ENCODE results near the gene DCAF4.
"Not testable (repeated sequence)": the region's sequence is repeated elsewhere in the genome, so short reads cannot be mapped to it uniquely, and the experiment has no call there.

The DCAF4 gene

DNA sequence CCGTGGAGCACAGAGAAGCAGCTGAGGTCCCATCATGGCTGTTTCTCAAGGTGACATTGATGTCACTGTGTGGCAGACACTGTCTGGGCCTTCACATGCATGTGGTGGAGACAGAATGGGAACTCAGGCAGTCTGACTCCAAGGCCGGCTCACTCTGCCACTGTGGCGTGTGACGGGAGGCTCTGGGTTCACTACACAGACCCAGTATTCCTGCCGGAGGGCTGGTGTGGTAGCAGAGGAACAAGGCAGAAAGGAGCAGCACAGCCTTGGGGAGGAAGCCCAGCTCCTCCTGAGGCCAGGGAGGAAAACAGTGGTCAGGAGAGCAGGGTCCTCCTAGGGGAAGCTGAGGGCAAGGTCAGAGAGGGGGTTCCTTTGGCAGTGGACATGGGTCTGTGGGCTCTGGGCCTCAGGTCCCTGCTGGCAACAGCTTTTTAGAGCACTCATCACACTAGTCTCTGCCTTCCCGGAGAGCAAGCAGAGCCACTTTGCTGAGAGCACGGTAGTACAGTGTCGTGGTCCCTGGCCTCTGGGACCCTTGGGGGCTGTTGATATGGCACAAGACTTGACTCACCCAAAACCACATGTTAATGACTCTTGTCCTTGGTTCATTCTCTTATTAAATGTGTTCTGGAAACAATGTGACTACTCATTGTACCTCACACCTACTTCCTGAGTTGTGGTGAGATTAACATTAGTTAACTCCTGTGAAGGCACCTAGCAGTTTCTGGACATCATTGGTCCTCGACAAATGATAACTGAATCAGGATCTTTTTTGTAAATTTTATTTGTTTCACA, 21.3 kb downstream of the DCAF4 start:
- TF ChIP-seq, protein P1, sequence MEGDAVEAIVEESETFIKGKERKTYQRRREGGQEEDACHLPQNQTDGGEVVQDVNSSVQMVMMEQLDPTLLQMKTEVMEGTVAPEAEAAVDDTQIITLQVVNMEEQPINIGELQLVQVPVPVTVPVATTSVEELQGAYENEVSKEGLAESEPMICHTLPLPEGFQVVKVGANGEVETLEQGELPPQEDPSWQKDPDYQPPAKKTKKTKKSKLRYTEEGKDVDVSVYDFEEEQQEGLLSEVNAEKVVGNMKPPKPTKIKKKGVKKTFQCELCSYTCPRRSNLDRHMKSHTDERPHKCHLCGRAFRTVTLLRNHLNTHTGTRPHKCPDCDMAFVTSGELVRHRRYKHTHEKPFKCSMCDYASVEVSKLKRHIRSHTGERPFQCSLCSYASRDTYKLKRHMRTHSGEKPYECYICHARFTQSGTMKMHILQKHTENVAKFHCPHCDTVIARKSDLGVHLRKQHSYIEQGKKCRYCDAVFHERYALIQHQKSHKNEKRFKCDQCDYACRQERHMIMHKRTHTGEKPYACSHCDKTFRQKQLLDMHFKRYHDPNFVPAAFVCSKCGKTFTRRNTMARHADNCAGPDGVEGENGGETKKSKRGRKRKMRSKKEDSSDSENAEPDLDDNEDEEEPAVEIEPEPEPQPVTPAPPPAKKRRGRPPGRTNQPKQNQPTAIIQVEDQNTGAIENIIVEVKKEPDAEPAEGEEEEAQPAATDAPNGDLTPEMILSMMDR (IDR thresholded peaks at IDR 0.05; ENCODE audit: extremely low read depth, insufficient read depth, missing control alignments): no peak
- no peak for DNase-seq (ENCODE audit: low spot score)
- in situ Hi-C loops (cut with MboI; ENCODE audit: low pct_unique_long_range_greater_than_20kb, low sequenced_read_pairs, unreplicated experiment): no loop called here

DNA sequence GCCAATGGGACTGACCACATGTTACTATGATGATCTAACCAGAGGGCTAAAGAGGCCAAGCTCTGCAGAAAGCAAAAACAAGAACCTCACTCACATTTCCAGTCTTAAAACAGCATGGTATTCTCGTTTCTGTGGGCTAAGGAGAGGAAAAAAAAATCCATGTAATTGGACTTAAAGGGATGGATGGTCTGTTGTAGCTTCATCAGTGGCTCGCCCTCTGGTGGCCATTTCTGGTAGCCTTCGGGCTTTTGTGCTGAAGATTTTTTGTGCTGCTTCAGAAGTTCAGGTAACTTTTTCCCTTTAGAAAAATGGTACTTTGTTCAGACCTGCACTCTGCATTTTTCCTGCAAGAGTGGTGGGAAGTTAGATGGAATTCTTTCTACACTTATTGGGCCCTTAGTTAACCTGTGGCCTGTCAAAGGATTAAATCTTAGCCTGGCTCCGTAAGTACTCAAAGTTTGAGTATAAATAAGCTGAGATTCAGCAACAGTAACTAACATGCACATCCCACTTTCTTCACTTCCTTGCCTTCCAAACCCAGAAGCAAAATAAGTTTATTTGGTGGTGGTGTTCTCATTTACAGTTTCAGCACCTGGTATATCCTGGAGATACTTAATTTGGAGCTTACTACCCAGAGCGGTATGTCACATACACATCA, 22.3 kb downstream of the DCAF4 start:
- peak; percentile 70 for DNase-seq (ENCODE audit: low spot score)
- in situ Hi-C loops (cut with MboI; ENCODE audit: low pct_unique_long_range_greater_than_20kb, low sequenced_read_pairs, unreplicated experiment): no loop called here
- TF ChIP-seq, protein P1 (IDR thresholded peaks at IDR 0.05; ENCODE audit: extremely low read depth, insufficient read depth, missing control alignments): peak; percentile 82

DNA sequence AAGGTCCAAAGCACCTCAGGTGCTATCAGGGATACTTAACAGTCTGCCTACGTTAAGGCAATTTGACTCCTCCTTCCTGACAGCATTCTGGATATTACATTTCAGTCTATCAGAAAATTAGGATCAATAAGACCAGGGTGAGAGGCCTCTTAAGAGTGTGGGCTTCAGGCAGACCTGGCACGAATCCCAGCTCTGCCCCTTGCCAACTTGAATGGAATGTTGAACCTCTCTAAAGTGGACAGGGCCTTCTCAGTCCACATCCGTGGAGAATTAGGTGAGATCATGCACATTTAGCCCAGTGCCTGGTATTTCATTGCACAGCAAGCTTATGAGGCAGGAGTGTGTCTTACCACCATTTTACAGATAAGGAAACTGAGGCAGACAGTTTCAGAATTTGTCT, 25.9 kb downstream of the DCAF4 start:
- in situ Hi-C loops (cut with MboI; ENCODE audit: low pct_unique_long_range_greater_than_20kb, low sequenced_read_pairs, unreplicated experiment): no loop called here
- no peak for DNase-seq (ENCODE audit: low spot score)
- TF ChIP-seq, protein P1 (IDR thresholded peaks at IDR 0.05; ENCODE audit: extremely low read depth, insufficient read depth, missing control alignments): no peak

DNA sequence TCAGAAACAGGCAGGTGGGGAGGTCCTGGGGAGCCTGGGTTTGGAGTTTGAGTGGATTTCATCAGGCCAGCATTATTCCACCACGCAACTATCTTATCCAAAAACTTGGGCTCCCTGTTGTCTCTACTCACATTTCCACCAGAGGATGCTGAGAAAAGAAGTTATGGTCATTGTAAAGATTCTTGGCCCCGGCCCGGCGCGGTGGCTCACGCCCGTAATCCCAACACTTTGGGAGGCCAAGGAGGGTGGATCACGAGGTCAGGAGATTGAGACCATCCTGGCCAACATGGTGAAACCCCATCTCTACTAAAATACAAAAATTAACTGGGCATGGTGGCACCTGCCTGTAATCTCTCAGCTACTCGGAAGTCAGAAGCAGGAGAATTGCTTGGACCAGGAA, 30.5 kb downstream of the DCAF4 start:
- in situ Hi-C loops (cut with MboI; ENCODE audit: low pct_unique_long_range_greater_than_20kb, low sequenced_read_pairs, unreplicated experiment); DNase-seq (ENCODE audit: low spot score): not testable (repeated sequence)

DNA sequence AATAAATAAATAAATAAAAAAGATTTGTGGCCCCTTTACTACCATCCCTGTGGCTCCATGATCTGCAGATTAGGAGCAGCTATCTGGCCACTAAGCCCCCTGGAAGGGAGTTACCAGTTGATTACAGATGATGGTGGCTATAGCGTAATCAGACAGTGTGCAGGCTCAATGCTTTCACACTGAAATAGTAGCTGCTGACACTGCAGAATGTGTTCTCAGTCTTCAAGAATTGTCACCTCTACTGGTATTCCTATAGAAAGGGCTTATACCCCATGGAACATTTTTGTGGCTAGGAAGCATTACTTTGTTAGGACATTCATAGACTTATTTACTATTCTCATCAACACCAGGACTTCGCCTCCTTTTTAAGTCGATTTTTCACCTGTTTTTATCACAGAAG, 30.9 kb downstream of the DCAF4 start:
- DNase-seq (ENCODE audit: low spot score): no peak

DNA sequence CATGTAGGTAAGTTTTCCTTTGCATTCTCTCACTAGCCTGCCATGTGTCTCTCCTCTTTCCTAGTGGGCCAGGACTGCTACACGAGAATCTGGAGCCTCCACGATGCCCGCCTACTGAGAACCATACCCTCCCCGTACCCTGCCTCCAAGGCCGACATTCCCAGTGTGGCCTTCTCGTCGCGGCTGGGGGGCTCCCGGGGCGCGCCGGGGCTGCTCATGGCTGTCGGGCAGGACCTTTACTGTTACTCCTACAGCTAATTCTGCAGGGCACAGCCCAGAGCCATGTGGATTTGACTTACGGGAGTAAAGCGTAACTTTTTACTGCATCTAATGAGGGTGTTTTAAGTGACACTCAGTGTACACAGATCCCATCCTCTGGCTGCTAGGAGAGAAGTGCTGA, 32.3 kb downstream of the DCAF4 start:
- DNase-seq (ENCODE audit: low spot score): no peak
- in situ Hi-C loops (cut with MboI; ENCODE audit: low pct_unique_long_range_greater_than_20kb, low sequenced_read_pairs, unreplicated experiment): no loop called here
- TF ChIP-seq, protein P1 (IDR thresholded peaks at IDR 0.05; ENCODE audit: extremely low read depth, insufficient read depth, missing control alignments): no peak

More for the DNA sequence above, 30.9 kb downstream of the DCAF4 start:
- in situ Hi-C loops (cut with MboI; ENCODE audit: low pct_unique_long_range_greater_than_20kb, low sequenced_read_pairs, unreplicated experiment): no loop called here
- TF ChIP-seq, protein P1 (IDR thresholded peaks at IDR 0.05; ENCODE audit: extremely low read depth, insufficient read depth, missing control alignments): no peak

DNA sequence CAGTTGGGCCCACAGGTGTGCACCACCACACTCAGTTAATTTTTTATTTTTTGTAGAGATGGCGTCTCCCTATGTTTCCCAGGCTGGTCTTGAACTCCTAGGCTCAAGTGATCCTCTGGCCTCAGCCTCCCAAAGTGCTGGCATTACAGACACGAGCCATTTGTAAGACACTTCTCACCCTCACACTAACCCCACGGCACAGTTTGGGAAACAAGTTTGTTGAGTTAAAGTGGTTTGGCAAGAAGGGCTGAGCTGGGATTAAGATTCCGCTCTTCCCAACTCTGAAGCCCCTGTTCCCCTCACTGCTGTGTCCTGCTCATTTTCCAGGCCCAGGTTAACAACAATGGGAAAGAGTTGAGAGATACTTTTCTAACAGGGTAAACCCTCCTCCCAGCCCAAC, 34.8 kb downstream of the DCAF4 start:
- in situ Hi-C loops (cut with MboI; ENCODE audit: low pct_unique_long_range_greater_than_20kb, low sequenced_read_pairs, unreplicated experiment); DNase-seq (ENCODE audit: low spot score): not testable (repeated sequence)
